ENCODE measurements around the gene COBL. TPM values are rescaled to one million over a fixed set of nuclear protein-coding genes. Genes with fewer than 3 reads are reported as not detected.
"Not testable (repeated sequence)": the region's sequence is repeated elsewhere in the genome, so short reads cannot be mapped to it uniquely, and the experiment has no call there.

COBL gene
- total RNA-seq, 4 donors from 2014 or later: 50.2 to 156 (median 65.1) TPM

GRCh38 chr7:51217804-51218203, 98.8 kb downstream of the COBL start:
- Histone ChIP-seq H3K27ac (no peak overlapping the region), H3K27me3 (no peaks in the 10 kb centered on the region), H3K36me3 (no peaks in the 10 kb centered on the region), H3K4me1 (no peaks in the 10 kb centered on the region), H3K9me3 (no peaks in the 10 kb centered on the region), H3K4me3 (no peak overlapping the region)
- no peak for DNase-seq (ENCODE audit: low spot score in 2 of 2)
- TF ChIP-seq, protein P1, sequence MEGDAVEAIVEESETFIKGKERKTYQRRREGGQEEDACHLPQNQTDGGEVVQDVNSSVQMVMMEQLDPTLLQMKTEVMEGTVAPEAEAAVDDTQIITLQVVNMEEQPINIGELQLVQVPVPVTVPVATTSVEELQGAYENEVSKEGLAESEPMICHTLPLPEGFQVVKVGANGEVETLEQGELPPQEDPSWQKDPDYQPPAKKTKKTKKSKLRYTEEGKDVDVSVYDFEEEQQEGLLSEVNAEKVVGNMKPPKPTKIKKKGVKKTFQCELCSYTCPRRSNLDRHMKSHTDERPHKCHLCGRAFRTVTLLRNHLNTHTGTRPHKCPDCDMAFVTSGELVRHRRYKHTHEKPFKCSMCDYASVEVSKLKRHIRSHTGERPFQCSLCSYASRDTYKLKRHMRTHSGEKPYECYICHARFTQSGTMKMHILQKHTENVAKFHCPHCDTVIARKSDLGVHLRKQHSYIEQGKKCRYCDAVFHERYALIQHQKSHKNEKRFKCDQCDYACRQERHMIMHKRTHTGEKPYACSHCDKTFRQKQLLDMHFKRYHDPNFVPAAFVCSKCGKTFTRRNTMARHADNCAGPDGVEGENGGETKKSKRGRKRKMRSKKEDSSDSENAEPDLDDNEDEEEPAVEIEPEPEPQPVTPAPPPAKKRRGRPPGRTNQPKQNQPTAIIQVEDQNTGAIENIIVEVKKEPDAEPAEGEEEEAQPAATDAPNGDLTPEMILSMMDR (IDR thresholded peaks at IDR 0.05): no peak
- TF ChIP-seq POLR2A (IDR thresholded peaks at IDR 0.05) (no peak), POLR2AphosphoS5 (IDR thresholded peaks at IDR 0.05) (no peak), EP300 (IDR thresholded peaks at IDR 0.05) (no peak)
- 91% methylated on average over 6 of the region's 6 CpGs for WGBS

- WGBS: 97% methylated on average over 7 of the region's 7 CpGs
- Histone ChIP-seq H3K4me3 (no peak overlapping the region), H3K9me3 (no peaks in the 10 kb centered on the region)
These were observed 102.5 kb downstream of the COBL start for GRCh38 chr7:51214098-51214497.

GRCh38 chr7:51213618-51214017, 103.0 kb downstream of the COBL start:
- H3K9me3 ChIP-seq: no peaks in the 10 kb centered on the region
- no peaks in the 10 kb centered on the region for H3K36me3 ChIP-seq
- no peaks in the 10 kb centered on the region for H3K4me1 ChIP-seq
- no peaks in the 10 kb centered on the region for H3K27me3 ChIP-seq
- TF ChIP-seq, protein P1 (IDR thresholded peaks at IDR 0.05): no peak
- no peak for TF ChIP-seq POLR2A (IDR thresholded peaks at IDR 0.05)
- no peak for TF ChIP-seq POLR2AphosphoS5 (IDR thresholded peaks at IDR 0.05)
- TF ChIP-seq EP300 (IDR thresholded peaks at IDR 0.05): no peak
- 89% methylated on average over 7 of the region's 9 CpGs for WGBS
- DNase-seq (ENCODE audit: low spot score in 2 of 2): no peak
- no peak overlapping the region for H3K27ac ChIP-seq
- no peak overlapping the region for H3K4me3 ChIP-seq

More at GRCh38 chr7:51214098-51214497, 102.5 kb downstream of the COBL start:
- H3K27me3 ChIP-seq: no peaks in the 10 kb centered on the region
- no peaks in the 10 kb centered on the region for H3K36me3 ChIP-seq
- TF ChIP-seq EP300 (IDR thresholded peaks at IDR 0.05) (no peak), POLR2AphosphoS5 (IDR thresholded peaks at IDR 0.05) (no peak), POLR2A (IDR thresholded peaks at IDR 0.05) (no peak)
- TF ChIP-seq, protein P1 (IDR thresholded peaks at IDR 0.05): no peak
- DNase-seq (ENCODE audit: low spot score in 2 of 2): no peak
- no peaks in the 10 kb centered on the region for H3K4me1 ChIP-seq
- no peak overlapping the region for H3K27ac ChIP-seq

GRCh38 chr7:51210766-51211165, 105.8 kb downstream of the COBL start:
- Histone ChIP-seq H3K36me3 (no peaks in the 10 kb centered on the region), H3K27ac (no peak overlapping the region), H3K4me3 (no peak overlapping the region), H3K4me1 (no peaks in the 10 kb centered on the region), H3K27me3 (no peaks in the 10 kb centered on the region), H3K9me3 (no peaks in the 10 kb centered on the region)
- TF ChIP-seq EP300 (IDR thresholded peaks at IDR 0.05): no peak
- DNase-seq (ENCODE audit: low spot score in 2 of 2): no peak
- WGBS: 69% methylated on average over 3 of the region's 3 CpGs

GRCh38 chr7:51209426-51209825, 107.2 kb downstream of the COBL start:
- Histone ChIP-seq H3K4me3 (no peak overlapping the region), H3K27me3 (no peaks in the 10 kb centered on the region), H3K9me3 (no peaks in the 10 kb centered on the region), H3K27ac (no peak overlapping the region), H3K4me1 (no peaks in the 10 kb centered on the region), H3K36me3 (no peaks in the 10 kb centered on the region)
- DNase-seq (ENCODE audit: low spot score in 2 of 2): no peak
- TF ChIP-seq EP300 (IDR thresholded peaks at IDR 0.05): no peak
- no peak for TF ChIP-seq POLR2A (IDR thresholded peaks at IDR 0.05)
- TF ChIP-seq, protein P1 (IDR thresholded peaks at IDR 0.05): no peak
- no peak for TF ChIP-seq POLR2AphosphoS5 (IDR thresholded peaks at IDR 0.05)
- WGBS: 86% methylated on average over 6 of the region's 6 CpGs

- DNase-seq (ENCODE audit: low spot score in 2 of 2); H3K36me3 ChIP-seq; H3K4me1 ChIP-seq; H3K4me3 ChIP-seq; H3K27ac ChIP-seq; H3K27me3 ChIP-seq; H3K9me3 ChIP-seq: not testable (repeated sequence)
- WGBS: 100% methylated on average over 5 of the region's 30 CpGs
These were observed 108.5 kb downstream of the COBL start for GRCh38 chr7:51208125-51208524.

All from suprapubic skin (tissue), 4 donors.